Spleen (tissue), 11 donors: ENCODE data around the gene PER1. TPM values are rescaled to one million over a fixed set of nuclear protein-coding genes. Genes with fewer than 3 reads are reported as not detected.
"Not testable (repeated sequence)": the region's sequence is repeated elsewhere in the genome, so short reads cannot be mapped to it uniquely, and the experiment has no call there.

Source experiments
- DNase-seq: peaks from one replicate; pipeline ENCODE4 v3.0.0-alpha.2; 2020
- H3K27ac ChIP-seq, 8 donors: fragments of 200-600 bp; sonication (generic) in 7 of 8; 1 replicate in 4 of 8; 2 replicates in 4 of 8; pipeline versions ENCODE4 v1.5.0 to v1.8.0; 2016 to 2021; ENCODE audit warnings: inconsistent platforms in 4 of 8, mild to moderate bottlenecking in 4 of 8, moderate library complexity in 1 of 8
- H3K27me3 ChIP-seq, 7 donors: fragments of 200-600 bp; sonication (generic) in 6 of 7; replicated peaks in 1 of 7; 1 replicate in 4 of 7; 2 replicates in 3 of 7; pipeline versions ENCODE4 v1.5.0 to v1.8.0; 2016 to 2021; ENCODE audit warnings: inconsistent platforms in 3 of 7, mild to moderate bottlenecking in 1 of 7
- H3K36me3 ChIP-seq, 6 donors: fragments of 200-600 bp; sonication (generic) in 5 of 6; 1 replicate in 4 of 6; 2 replicates in 2 of 6; pipeline versions ENCODE4 v1.5.0 to v1.8.0; 2016 to 2021; ENCODE audit warnings: inconsistent platforms in 2 of 6
- H3K4me1 ChIP-seq, 6 donors: fragments of 200-600 bp; sonication (generic) in 5 of 6; 1 replicate in 3 of 6; 2 replicates in 3 of 6; pipeline versions ENCODE4 v1.5.0 to v1.8.0; 2016 to 2021; ENCODE audit warnings: inconsistent platforms in 3 of 6
- H3K4me3 ChIP-seq, 8 donors: fragments of 200-600 bp; sonication (generic) in 7 of 8; 1 replicate in 4 of 8; 2 replicates in 4 of 8; pipeline versions ENCODE4 v1.5.0 to v1.8.0; 2016 to 2021; ENCODE audit warnings: inconsistent platforms in 4 of 8, mild to moderate bottlenecking in 4 of 8, moderate library complexity in 2 of 8
- H3K9me3 ChIP-seq, 8 donors: fragments of 200-600 bp; sonication (generic) in 7 of 8; 1 replicate in 4 of 8; 2 replicates in 4 of 8; pipeline versions ENCODE4 v1.5.0 to v1.8.0; 2016 to 2021; ENCODE audit warnings: inconsistent platforms in 4 of 8
- CTCF ChIP-seq, 11 experiments: fragments of 200-600 bp in 7 of 11; fragments of 450-650 bp in 4 of 11; sonication (generic) in 4 of 11; IDR thresholded peaks in 8 of 11; conservative IDR thresholded peaks in 3 of 11; 1 replicate in 7 of 11; 2 replicates in 4 of 11; pipeline versions ENCODE4 v1.4.0 to v1.8.0; 2016 to 2021; ENCODE audit warnings: antibody characterized with exemption in 11 of 11, inconsistent platforms in 4 of 11, mild to moderate bottlenecking in 1 of 11
- POLR2A ChIP-seq, 3 donors: fragments of 450-650 bp; IDR thresholded peaks; one replicate each; pipeline ENCODE4 v1.5.1; 2017; ENCODE audit warnings: antibody characterized with exemption in 3 of 3, mild to moderate bottlenecking in 1 of 3
- POLR2AphosphoS5 ChIP-seq, 3 donors: sonication (generic); formaldehyde crosslinking; IDR thresholded peaks; one replicate each; pipeline ENCODE4 v1.5.1; 2017; ENCODE audit warnings: antibody characterized with exemption in 3 of 3
- WGBS, 5 donors: extraction: QIAGEN DNeasy Blood & Tissue Kit in 3 of 5; methylation state at CpG; one replicate each; pipeline versions ENCODE4 v1.1.5 to v1.1.7; 2013 to 2018; 5-methylcytosine and 5-hydroxymethylcytosine counted together
- intact Hi-C: fragments of 100-400 bp; cut with DNase I; formaldehyde crosslinking; loops from one replicate; pipeline ENCODE4 v1.15.0; 2023; ENCODE audit warnings: low total_unique reads
- polyA plus RNA-seq, 3 donors: library from polyadenylated mRNA; stranded (reverse); fragments of 200-250 nt; gene quantifications; one replicate each; pipeline ENCODE4 v1.2.1, GENCODE V29; 2013
- total RNA-seq, 7 donors: library from RNA; depleted of rRNA in 3 of 7; stranded (reverse); fragments of >200 nt in 3 of 7; fragmentation: NEBNext Ultra II Directional in 4 of 7; extraction: Animal tissue kit (Norgen Biotek cat#: 25700) in 4 of 7; gene quantifications; one replicate each; pipeline versions ENCODE4 v1.1.0 to v1.2.1, GENCODE V29; 2016 to 2021
- donor health status: healthy with polysubstance abuse.
- donor health status: DM: no; HTN: no; CAD: no; lungs with moderate emphysema.
- donor health status: DM: no; HTN: no; CAD: no.
- donor health status: Bipolar disorder and iron deficiency.
- donor health status: healthy.
- donor health status: DM: no; HTN: no; CAD: no.
- donor health status: DM: yes; HTN: yes; CAD: no.

PER1 gene
- total and polyA plus RNA-seq, 10 donors: 12.6 to 213 (median 73.5) TPM

GRCh38 chr17:8110456-8110804, 41.8 kb downstream of the PER1 start:
- H3K9me3 ChIP-seq: no peaks in the 10 kb centered on the region
- H3K36me3 ChIP-seq: no peaks in the 10 kb centered on the region
- WGBS, 5 donors: 23 to 43% (median 30%) methylated on average over 6 to 10 of the region's 10 CpGs
- H3K27me3 ChIP-seq: peaks cover 0 to 75% (median 49%) of the 10 kb centered on the region in 7 donors
- H3K27ac ChIP-seq: no peak overlapping the region
- no peak for DNase-seq
- H3K4me3 ChIP-seq: peak overlapping the region in 5 of 8 donors; percentile 27 to 67 (median 37)
- intact Hi-C loops: no loop called here
- H3K4me1 ChIP-seq: peaks cover 6 to 16% (median 11%) of the 10 kb centered on the region in 6 donors
- TF ChIP-seq POLR2AphosphoS5 (IDR thresholded peaks at IDR 0.05): no peak
- TF ChIP-seq POLR2A (IDR thresholded peaks at IDR 0.05): no peak
- peak in 4 of 11 experiments; percentile 3 to 49 (median 24) for TF ChIP-seq CTCF (IDR thresholded peaks at IDR 0.05 in 8 of 11, conservative IDR thresholded peaks at IDR 0.05 in 3 of 11)

GRCh38 chr17:8109661-8110455, 42.3 kb downstream of the PER1 start:
- intact Hi-C loops: no loop called here
- Histone ChIP-seq H3K4me1 (peaks cover 6 to 16% (median 11%) of the 10 kb centered on the region in 6 donors), H3K4me3 (peak overlapping the region; percentile 11 to 67 (median 34)), H3K27me3 (peaks cover 0 to 69% (median 46%) of the 10 kb centered on the region in 7 donors), H3K36me3 (no peaks in the 10 kb centered on the region), H3K9me3 (no peaks in the 10 kb centered on the region), H3K27ac (no peak overlapping the region)
- WGBS, 5 donors: 12 to 26% (median 18%) methylated on average over 34 to 63 of the region's 63 CpGs
- peak; percentile 94 for DNase-seq
- peak in 2 of 3 donors; percentile 10 to 63 for TF ChIP-seq POLR2AphosphoS5 (IDR thresholded peaks at IDR 0.05)
- no peak for TF ChIP-seq POLR2A (IDR thresholded peaks at IDR 0.05)
- TF ChIP-seq CTCF (IDR thresholded peaks at IDR 0.05 in 8 of 11, conservative IDR thresholded peaks at IDR 0.05 in 3 of 11): peak; percentile 60 to 95 (median 89)

GRCh38 chr17:8108972-8109660, 43.1 kb downstream of the PER1 start:
- peaks cover 0 to 62% (median 45%) of the 10 kb centered on the region in 7 donors for H3K27me3 ChIP-seq
- no peaks in the 10 kb centered on the region for H3K36me3 ChIP-seq
- 79 to 90% (median 88%) methylated on average over 16 to 33 of the region's 33 CpGs for WGBS, 5 donors
- H3K27ac ChIP-seq: no peak overlapping the region
- intact Hi-C loops: no loop called here
- no peaks in the 10 kb centered on the region for H3K9me3 ChIP-seq
- peaks cover 6 to 16% (median 11%) of the 10 kb centered on the region in 6 donors for H3K4me1 ChIP-seq
- no peak for TF ChIP-seq POLR2A (IDR thresholded peaks at IDR 0.05)
- TF ChIP-seq POLR2AphosphoS5 (IDR thresholded peaks at IDR 0.05): no peak
- no peak for TF ChIP-seq CTCF (IDR thresholded peaks at IDR 0.05 in 8 of 11, conservative IDR thresholded peaks at IDR 0.05 in 3 of 11)
- H3K4me3 ChIP-seq: no peak overlapping the region
- no peak for DNase-seq

- H3K4me1 ChIP-seq: peaks cover 6 to 16% (median 11%) of the 10 kb centered on the region in 6 donors
- H3K36me3 ChIP-seq, H3K9me3 ChIP-seq, DNase-seq, H3K27ac ChIP-seq, intact Hi-C loops, H3K4me3 ChIP-seq: not testable (repeated sequence)
- peaks cover 0 to 41% (median 28%) of the 10 kb centered on the region in 7 donors for H3K27me3 ChIP-seq
- 86 to 94% (median 92%) methylated on average over 2 to 4 of the region's 4 CpGs for WGBS, 5 donors
Observed at GRCh38 chr17:8106980-8107379, 45.2 kb downstream of the PER1 start.
